ENCODE measurements around the gene TMEM132D. TPM values are rescaled to one million over a fixed set of nuclear protein-coding genes. Genes with fewer than 3 reads are reported as not detected.

TMEM132D gene
- total RNA-seq, 2 experiments from 2014 or later = not detected

DNA sequence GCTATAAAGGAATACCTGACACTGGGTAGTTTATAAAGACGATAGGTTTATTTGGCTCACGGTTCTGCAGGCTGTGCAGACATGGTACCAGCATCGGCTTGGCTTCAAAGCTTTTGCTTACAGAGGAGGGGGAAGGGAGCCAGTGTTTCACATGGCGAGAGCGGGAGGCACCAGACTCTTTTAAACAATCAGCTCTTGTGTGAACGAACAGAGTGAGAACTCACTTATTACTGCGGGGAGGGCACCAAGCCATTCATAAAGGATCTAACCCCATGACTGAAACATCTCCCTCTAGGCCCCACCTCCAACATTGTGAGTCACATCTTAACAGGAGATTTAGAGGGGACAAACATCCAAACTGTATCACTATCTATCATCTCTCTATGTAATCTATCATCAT, 227.4 kb downstream of the TMEM132D start:
- intact Hi-C loops (cut with micrococcal nuclease; ENCODE audit: unreplicated experiment) = no loop called here
- H3K79me2 ChIP-seq (ENCODE audit: insufficient read depth, low read depth, low read length) = no peaks in the 10 kb centered on the region
- no peaks in the 10 kb centered on the region for H4K20me1 ChIP-seq (ENCODE audit: insufficient read depth, low read length)
- no peaks in the 10 kb centered on the region for H3K36me3 ChIP-seq (ENCODE audit: insufficient read depth, low read length)
- H3K27ac ChIP-seq (ENCODE audit: low read depth, low read length, poor library complexity, severe bottlenecking) = no peak overlapping the region
- H3K4me3 ChIP-seq (ENCODE audit: low read depth, low read length, poor library complexity, severe bottlenecking) = no peak overlapping the region
- no peaks in the 10 kb centered on the region for H3K4me1 ChIP-seq (ENCODE audit: insufficient read depth, low read length, poor library complexity, severe bottlenecking)
- H3K9me2 ChIP-seq (ENCODE audit: insufficient read depth, low read length) = no peaks in the 10 kb centered on the region
- H3K9me3 ChIP-seq (ENCODE audit: low read length) = no peaks in the 10 kb centered on the region
- H3K4me2 ChIP-seq (ENCODE audit: low read length) = no peak overlapping the region
- ChIA-PET POLR2A (interaction anchor here (0.8 kb wide), 1 partner anchor 22 kb away, joined by 3 read pairs; no protein-coding TSS in a partner anchor), CTCF (ENCODE audit: unreplicated experiment) (no interaction called here)
- TF ChIP-seq EZH2phosphoT487 (IDR thresholded peaks at IDR 0.05; ENCODE audit: borderline replicate concordance, low read depth, low read length) (no peak), CTCF (conservative IDR thresholded peaks at IDR 0.05; ENCODE audit: low read length) (no peak)
- no TSS peak for BruUV-seq (replicated peaks)
- DNase-seq (ENCODE audit: low spot score) = no peak
- H2AFZ ChIP-seq (ENCODE audit: low read length) = no peak overlapping the region

- TF ChIP-seq CTCF (conservative IDR thresholded peaks at IDR 0.05; ENCODE audit: low read length) (no peak), EZH2phosphoT487 (IDR thresholded peaks at IDR 0.05; ENCODE audit: borderline replicate concordance, low read depth, low read length) (no peak)
- H3K27ac ChIP-seq (ENCODE audit: low read depth, low read length, poor library complexity, severe bottlenecking) = no peak overlapping the region
- no peaks in the 10 kb centered on the region for H3K79me2 ChIP-seq (ENCODE audit: insufficient read depth, low read depth, low read length)
- no peaks in the 10 kb centered on the region for H3K36me3 ChIP-seq (ENCODE audit: insufficient read depth, low read length)
- H4K20me1 ChIP-seq (ENCODE audit: insufficient read depth, low read length) = no peaks in the 10 kb centered on the region
- intact Hi-C loops (cut with micrococcal nuclease; ENCODE audit: unreplicated experiment) = no loop called here
- H3K9me2 ChIP-seq (ENCODE audit: insufficient read depth, low read length) = no peaks in the 10 kb centered on the region
- ChIA-PET POLR2A (no interaction called here), CTCF (ENCODE audit: unreplicated experiment) (no interaction called here)
- no peak for DNase-seq (ENCODE audit: low spot score)
- H3K4me1 ChIP-seq (ENCODE audit: insufficient read depth, low read length, poor library complexity, severe bottlenecking) = no peaks in the 10 kb centered on the region
- H3K4me3 ChIP-seq (ENCODE audit: low read depth, low read length, poor library complexity, severe bottlenecking) = no peak overlapping the region
- no peak overlapping the region for H3K4me2 ChIP-seq (ENCODE audit: low read length)
- H2AFZ ChIP-seq (ENCODE audit: low read length) = no peak overlapping the region
- BruUV-seq (replicated peaks) = no TSS peak
- no peaks in the 10 kb centered on the region for H3K9me3 ChIP-seq (ENCODE audit: low read length)
These were observed 227.9 kb downstream of the TMEM132D start for GRCh38 chr12:129675947-129676346.

GRCh38 chr12:129675496-129675895, 228.3 kb downstream of the TMEM132D start:
- no peak overlapping the region for H3K4me2 ChIP-seq (ENCODE audit: low read length)
- DNase-seq (ENCODE audit: low spot score) = no peak
- H3K27ac ChIP-seq (ENCODE audit: low read depth, low read length, poor library complexity, severe bottlenecking) = no peak overlapping the region
- H3K9me2 ChIP-seq (ENCODE audit: insufficient read depth, low read length) = no peaks in the 10 kb centered on the region
- no peaks in the 10 kb centered on the region for H3K79me2 ChIP-seq (ENCODE audit: insufficient read depth, low read depth, low read length)
- CTCF ChIA-PET (ENCODE audit: unreplicated experiment) = no interaction called here
- TF ChIP-seq CTCF (conservative IDR thresholded peaks at IDR 0.05; ENCODE audit: low read length) = no peak
- TF ChIP-seq EZH2phosphoT487 (IDR thresholded peaks at IDR 0.05; ENCODE audit: borderline replicate concordance, low read depth, low read length) = no peak
- no TSS peak for BruUV-seq (replicated peaks)
- no peak overlapping the region for H2AFZ ChIP-seq (ENCODE audit: low read length)
- POLR2A ChIA-PET = no interaction called here
- intact Hi-C loops (cut with micrococcal nuclease; ENCODE audit: unreplicated experiment) = no loop called here
- H3K36me3 ChIP-seq (ENCODE audit: insufficient read depth, low read length) = no peaks in the 10 kb centered on the region
- no peaks in the 10 kb centered on the region for H3K9me3 ChIP-seq (ENCODE audit: low read length)
- no peak overlapping the region for H3K4me3 ChIP-seq (ENCODE audit: low read depth, low read length, poor library complexity, severe bottlenecking)
- no peaks in the 10 kb centered on the region for H3K4me1 ChIP-seq (ENCODE audit: insufficient read depth, low read length, poor library complexity, severe bottlenecking)
- no peaks in the 10 kb centered on the region for H4K20me1 ChIP-seq (ENCODE audit: insufficient read depth, low read length)

All from OCI-LY7 (cell line).